Peyer's patch (tissue), 4 donors: ENCODE results near the gene UNC13D.

Source experiments
- POLR2A ChIP-seq, 2 donors: fragments of 450-650 bp; IDR thresholded peaks; one replicate each; pipeline ENCODE4 v1.5.1; 2017; ENCODE audit warnings: antibody characterized with exemption in 2 of 2, mild to moderate bottlenecking in 2 of 2, moderate library complexity in 2 of 2
- TF ChIP-seq, protein P1 (sequence below), 6 experiments: fragments of 450-650 bp in 4 of 6; fragments of 200-600 bp in 2 of 6; sonication (generic) in 1 of 6; IDR thresholded peaks; one replicate each; pipeline ENCODE4 v1.5.1; 2017 to 2019; ENCODE audit warnings: antibody characterized with exemption in 6 of 6, mild to moderate bottlenecking in 3 of 6, moderate library complexity in 1 of 6

DNA sequence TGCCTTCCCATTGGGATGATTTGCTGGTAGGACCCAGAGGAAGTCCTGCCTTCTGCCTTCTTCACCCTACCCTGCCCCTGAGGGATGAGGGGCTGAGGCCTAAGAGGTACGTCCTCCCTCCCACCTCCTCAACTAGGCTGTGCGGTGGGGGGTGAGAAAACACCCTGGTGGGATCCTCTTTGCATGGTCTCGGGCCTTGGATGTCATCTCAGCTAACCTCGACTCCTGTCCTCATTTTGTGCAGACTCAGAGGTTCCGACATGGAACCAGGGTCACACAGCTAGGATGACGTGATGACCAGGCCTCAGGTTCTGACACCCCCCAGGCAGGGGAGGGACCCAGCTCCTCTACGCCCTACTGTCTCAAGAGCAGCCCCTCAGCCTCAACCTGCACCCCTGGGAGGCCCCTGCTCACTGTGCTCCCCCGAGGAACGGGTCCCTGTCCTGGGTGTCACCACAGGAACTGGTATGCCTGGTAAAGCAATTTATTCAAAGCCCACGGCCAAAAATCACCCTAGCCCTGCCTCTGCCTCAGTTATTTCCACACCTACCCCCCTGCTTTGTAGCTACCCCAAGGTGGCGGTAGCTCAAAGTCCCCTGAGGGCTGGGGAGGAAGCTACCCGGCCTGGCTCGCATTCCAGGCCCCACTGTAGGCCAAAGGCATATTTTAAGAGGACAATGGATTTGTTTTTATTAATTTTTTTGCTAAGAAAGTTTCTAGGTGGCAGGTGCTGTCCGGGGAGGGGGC is 17.5 kb downstream of the UNC13D start:
- TF ChIP-seq POLR2A (IDR thresholded peaks at IDR 0.05), result no peak
- TF ChIP-seq, protein P1, sequence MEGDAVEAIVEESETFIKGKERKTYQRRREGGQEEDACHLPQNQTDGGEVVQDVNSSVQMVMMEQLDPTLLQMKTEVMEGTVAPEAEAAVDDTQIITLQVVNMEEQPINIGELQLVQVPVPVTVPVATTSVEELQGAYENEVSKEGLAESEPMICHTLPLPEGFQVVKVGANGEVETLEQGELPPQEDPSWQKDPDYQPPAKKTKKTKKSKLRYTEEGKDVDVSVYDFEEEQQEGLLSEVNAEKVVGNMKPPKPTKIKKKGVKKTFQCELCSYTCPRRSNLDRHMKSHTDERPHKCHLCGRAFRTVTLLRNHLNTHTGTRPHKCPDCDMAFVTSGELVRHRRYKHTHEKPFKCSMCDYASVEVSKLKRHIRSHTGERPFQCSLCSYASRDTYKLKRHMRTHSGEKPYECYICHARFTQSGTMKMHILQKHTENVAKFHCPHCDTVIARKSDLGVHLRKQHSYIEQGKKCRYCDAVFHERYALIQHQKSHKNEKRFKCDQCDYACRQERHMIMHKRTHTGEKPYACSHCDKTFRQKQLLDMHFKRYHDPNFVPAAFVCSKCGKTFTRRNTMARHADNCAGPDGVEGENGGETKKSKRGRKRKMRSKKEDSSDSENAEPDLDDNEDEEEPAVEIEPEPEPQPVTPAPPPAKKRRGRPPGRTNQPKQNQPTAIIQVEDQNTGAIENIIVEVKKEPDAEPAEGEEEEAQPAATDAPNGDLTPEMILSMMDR (IDR thresholded peaks at IDR 0.05), result no peak
